Stromal cell of bone marrow (primary cell): ENCODE results near the gene HRH3.

Experiments used
- DNase-seq: peaks from one replicate; pipeline ENCODE4 v3.0.0-alpha.2; 2012; ENCODE audit warnings: low read depth

Gene HRH3

GRCh38 chr20:62197801-62198200 lies 22.3 kb downstream of the HRH3 start:
- no peak for DNase-seq

DNA sequence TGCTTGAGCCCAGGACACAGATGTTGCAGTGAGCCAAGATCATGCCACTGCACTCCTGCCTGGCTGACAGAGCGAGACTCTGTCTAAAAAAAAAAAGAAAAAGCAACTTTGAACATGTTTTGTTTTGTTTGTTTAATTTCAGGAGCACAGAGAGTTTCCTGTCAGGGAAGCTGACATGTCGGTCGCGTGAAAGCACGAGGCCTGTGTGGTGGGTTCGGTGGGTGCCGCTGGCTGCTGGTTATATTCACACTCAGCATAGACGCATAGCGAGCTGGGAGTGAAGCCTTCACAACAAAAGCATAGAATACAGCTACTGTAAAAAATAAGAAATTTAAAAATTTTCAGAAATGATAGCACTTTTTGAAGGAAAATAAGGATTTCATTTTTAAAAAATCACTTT lies 22.8 kb downstream of the HRH3 start:
- no peak for DNase-seq

- no peak for DNase-seq
These were observed 23.8 kb downstream of the HRH3 start for GRCh38 chr20:62196286-62196685.

- no peak for DNase-seq
These were observed 24.3 kb downstream of the HRH3 start for GRCh38 chr20:62195736-62196135.

- DNase-seq: no peak
These were observed 25.0 kb downstream of the HRH3 start for GRCh38 chr20:62195075-62195405.

DNA sequence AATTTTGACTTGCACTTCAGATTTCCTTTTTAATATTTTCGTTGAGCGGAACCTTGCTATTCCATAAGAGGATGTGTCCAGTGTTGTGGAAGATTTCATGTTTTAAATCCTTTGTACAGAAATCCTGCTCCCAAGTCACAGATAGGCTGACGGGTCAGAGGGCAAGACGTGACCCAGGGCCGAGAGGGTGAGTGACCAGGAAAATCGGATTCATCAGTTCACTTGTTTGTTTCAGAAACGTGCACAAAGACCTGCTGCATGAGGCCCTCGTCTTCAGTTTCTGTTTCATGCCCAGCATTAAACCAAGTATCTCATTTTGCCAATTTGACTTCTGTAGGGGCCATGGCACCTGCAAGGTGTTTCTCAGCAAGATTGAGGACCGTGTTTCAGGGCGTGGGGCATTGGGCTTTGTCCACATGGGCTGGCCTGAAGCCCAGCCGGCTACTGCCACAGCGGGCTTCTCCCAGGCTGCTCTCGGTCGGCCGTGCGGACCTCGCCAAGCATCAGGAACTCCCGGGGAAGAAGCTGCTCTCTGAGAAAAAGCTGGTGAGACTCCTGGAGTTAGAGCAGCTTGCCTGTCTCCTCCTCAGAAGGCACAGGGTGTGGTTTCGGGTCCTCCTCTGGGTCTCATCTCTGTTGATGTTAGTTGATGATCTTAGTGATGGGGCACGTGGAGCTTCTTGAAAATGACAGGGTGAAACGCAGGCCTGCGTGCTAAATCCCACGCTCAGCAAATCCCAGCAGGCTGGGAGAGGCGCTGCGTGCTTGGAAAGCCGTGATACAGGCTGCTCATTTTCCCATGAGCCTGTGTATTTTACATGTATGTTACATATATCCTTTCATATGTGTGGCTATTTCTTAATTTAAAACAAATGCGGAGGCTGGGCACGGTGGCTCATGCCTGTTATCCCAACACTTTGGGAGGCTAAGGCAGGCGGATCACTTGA lies 26.7 kb downstream of the HRH3 start:
- DNase-seq: no peak

GRCh38 chr20:62192635-62193034 lies 27.4 kb downstream of the HRH3 start:
- no peak for DNase-seq

DNA sequence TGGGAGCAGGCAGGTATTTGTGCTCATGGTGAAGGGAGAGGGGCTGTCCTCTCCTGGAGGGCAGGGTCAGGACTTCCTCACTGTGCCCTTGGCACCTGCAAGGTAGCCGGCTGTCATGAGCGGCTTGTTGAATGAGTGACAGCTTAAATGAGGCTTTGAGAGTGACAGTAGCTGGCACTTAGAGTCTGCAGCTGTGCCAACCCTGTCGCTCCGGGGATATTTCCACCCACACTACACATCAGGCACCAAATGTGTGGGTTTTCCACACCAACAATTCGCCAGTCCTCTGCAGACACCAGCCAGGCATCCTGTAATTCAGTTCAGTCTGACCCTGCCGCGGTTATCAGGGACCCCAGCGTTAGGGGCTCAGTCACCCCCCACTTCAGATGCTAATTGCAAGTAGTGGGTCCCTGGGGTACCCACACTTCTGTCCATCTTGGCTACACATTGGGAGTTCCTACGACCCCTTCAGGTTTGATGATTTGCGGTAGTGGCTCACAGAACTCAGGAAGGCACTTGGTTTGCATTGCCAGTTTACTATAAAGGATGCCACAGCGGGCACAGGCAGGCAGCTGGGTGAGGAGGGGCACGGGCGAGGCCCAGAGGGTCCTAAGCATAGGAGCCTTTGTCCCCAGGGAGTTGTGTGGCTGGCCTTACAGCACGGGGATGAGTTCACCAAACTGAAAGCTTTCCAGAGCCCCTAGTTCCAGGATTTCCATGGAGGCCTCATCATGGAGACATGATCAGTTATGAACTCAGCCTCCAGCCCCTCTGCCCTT lies 28.1 kb downstream of the HRH3 start:
- DNase-seq: no peak

DNA sequence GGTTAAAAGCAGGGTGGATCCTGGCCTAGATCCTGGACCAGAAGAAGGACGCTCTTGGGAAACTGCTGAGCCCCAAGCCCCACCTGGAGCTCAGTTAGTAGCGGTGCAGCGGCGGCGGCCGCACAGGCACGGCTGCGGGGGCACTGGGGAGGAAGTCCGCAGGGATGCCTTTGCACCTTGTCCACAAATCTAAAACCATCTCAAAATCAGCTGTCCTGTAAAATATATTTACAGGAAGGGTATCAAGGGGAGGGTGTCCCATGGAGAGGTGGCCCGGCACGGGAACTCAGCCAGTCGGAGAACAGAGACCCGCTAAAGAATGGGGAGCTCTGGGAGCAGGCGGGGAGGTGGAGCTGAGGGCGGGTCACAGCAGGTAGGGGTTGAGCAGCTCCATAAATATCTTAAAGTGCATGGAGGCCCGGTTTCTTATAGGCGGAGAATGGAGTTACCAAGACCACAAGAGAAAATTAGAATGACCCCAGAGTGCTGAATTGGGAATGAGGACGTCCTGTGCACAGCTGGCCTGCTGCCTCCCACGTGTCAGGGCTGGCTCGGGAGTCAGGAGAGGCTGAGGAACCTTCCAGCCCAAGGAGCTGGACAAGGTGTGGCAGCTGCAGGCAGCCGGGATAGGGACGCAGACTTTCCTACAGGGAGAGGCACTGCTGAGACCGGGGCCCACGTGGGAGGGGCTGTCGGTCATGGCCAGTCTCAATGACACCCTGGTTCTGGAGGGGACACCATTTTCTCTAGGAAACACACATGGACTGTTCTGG lies 29.3 kb downstream of the HRH3 start:
- no peak for DNase-seq

DNA sequence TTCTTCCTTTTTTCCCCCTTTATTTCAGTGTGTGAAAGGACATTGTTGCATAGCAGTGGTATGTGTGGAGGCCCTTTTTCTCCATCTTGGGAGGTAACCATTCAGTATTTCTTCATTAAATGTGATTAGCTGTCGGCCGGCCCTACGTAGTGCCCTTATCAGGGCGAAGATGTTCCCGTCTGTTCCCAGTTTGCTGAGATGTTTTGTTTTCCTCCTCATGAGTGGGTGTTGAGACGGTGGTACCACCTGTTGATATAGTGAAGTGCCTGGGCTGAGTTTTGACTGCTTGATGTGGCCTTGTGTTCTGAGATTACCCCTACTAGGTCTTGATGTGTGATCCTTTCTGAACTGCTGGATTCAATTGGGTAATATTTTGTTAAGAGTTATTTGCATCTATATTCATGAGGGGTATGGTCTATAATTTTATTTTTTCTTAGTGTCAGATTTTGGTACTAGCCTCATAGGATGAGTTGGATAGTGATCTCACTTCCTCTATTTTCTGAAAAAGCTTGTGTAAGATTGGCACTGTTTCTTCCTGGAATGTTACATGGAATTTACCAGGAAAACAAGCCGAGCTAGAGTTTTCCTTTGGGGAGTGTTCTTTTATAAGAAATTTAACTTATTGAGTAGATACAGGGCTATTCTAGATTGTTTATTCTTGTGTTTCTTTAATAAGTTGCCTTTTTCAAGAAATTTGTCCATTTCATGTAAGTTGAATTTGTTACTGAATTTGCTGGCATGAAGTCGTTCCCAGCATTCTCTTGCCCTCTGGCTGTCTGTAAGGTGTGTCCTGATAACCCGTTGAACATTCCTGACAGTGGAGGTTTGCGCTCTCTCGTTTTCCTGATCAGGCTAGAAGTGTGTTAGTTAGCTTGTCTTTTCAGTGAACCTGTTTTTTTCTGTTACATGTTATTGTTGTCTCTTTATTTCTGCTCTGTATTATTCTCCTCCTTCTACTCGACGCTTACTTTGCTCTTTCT lies 32.9 kb downstream of the HRH3 start:
- no peak for DNase-seq

GRCh38 chr20:62186096-62186426 lies 34.0 kb downstream of the HRH3 start:
- no peak for DNase-seq

DNA sequence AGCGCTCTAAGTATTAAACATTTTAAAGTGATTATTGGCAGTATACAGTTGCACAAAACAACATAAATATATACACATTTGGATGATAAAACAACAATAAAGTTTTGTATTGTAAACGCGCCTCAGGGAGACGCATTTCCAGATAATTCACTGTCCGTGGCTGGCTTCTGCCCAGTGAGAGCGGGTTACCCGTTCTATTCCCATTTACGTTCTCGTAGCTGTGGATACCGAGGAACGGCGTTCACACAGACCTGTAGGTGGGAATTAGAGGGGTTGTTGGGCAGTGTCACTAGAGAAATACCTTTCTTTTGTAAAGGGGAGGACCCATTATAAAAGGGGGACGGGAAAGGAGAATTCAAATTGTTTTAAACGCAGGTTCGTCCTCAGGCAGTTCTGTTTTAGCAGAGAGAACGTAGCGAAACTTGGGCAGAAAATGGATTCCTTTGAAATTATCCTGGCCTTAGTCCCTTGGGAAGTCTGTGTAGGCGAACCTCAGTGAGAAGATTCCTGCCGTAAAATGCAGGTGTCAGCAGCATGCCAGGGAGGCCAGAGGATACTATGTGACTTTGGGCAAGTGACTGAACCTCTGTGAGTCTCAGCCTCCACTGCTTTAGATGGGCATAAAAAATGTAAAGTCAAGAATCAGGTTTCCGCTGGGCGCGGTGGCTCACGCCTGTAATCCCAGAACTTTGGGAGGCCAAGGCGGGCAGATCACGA lies 36.5 kb downstream of the HRH3 start:
- DNase-seq: no peak

- DNase-seq: peak; percentile 91
These were observed 37.3 kb downstream of the HRH3 start, which contains the start of gene MTG2 for GRCh38 chr20:62182469-62183425. MTG2 (plus strand) TSS chr20:62183028; CDS start chr20:62193421, 10,393 bp downstream.

DNA sequence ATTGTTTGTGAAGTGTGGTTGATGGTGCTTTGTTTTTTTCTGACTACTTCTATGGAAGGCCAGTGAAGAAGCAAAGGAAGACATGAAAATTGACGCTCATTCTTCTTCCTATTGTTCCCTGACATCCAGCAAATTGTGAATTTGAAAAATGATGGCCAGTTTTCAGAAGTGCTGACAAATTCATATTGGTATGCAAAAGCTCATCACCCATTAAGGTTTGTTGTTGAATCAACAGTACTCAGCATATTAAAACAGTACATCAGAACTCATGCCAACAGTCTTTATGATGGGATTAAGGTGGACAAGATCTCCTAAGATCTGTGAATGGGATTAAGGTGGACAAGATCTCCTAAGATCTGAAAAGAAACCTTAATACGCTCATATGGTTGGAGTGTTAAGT lies 38.3 kb downstream of the HRH3 start:
- DNase-seq: no peak

GRCh38 chr20:62179162-62179504 lies 40.9 kb downstream of the HRH3 start:
- DNase-seq: no peak

DNA sequence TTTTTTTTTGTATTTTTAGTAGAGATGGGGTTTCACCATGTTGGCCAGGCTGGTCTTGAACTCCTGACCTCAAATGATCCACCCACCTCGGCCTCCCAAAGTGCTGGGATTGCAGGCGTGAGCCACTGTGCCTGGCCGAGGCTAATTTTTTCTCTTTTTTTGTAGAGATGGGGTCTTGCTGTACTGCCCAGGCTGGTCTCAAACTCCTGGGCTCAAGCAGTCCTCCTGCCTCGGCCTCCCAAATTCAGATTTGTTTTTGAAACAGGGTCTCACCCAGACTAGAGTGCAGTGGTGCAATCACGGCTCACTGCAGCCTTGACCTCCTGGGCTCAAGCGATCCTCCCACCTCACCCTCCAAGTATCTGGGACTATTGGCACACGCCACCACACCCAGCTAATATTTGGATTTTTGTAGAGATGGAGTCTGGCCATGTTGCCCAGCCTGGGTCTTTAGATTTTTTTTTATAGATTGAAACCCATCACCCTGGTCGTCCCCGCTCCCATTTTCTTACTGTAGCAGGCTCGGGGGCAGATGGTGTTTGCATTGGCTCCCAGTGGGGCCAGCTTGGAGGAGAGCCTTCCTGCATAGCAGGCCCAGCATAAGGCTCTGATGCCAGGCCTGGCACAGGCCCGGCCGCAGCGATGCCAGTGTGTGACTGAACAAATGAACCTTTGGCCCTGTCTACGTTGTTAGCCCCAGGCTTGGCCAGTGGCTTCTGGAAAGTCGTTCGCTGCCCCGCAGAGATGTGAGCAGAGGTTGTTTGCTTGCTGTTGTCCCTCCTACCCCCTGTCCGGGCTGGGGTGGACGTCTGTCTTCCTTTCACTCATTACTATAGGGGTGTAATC lies 41.5 kb downstream of the HRH3 start:
- no peak for DNase-seq

GRCh38 chr20:62177307-62177706 lies 42.8 kb downstream of the HRH3 start:
- no peak for DNase-seq

- no peak for DNase-seq
These were observed 43.2 kb downstream of the HRH3 start for GRCh38 chr20:62176866-62177265.

DNA sequence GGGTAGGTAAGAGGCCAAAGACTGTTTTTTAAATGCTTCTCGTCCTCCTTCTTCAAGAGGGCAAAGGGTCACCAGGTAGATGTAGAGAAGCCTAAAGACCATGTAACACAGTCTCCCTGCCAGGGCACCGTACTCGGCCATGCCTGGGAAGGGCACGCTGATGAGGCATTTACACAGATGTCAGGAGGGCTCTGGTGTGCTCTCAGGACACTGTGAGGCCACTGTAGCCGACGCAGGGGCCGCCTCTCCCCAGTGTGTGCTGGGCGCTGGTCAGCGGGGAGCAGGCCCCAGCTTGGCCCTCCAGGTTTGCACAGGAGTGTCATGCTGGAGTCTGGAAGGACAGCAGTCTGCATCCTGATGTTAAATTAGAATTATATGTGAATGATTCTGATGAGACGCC lies 44.4 kb downstream of the HRH3 start:
- no peak for DNase-seq
